Glomerular endothelial cell (primary cell): ENCODE results near the gene NANP. TPM values are rescaled to one million over a fixed set of nuclear protein-coding genes. Genes with fewer than 3 reads are reported as not detected.
A peak's percentile ranks its signal among the peaks of the same experiment; 100 is the strongest.
"Not testable (repeated sequence)": the region's sequence is repeated elsewhere in the genome, so short reads cannot be mapped to it uniquely, and the experiment has no call there.

Experiments used
- DNase-seq: peaks from one replicate; pipeline ENCODE4 v3.0.0-alpha.2; 2011; ENCODE audit warnings: low read depth, low spot score; ENCODE audit errors: extremely low read depth
- total RNA-seq: library from RNA; depleted of rRNA; stranded (reverse); fragments of >200 nt; gene quantifications from 2 replicates; pipeline ENCODE4 v1.2.3, GENCODE V29; 2015

Gene NANP, protein sequence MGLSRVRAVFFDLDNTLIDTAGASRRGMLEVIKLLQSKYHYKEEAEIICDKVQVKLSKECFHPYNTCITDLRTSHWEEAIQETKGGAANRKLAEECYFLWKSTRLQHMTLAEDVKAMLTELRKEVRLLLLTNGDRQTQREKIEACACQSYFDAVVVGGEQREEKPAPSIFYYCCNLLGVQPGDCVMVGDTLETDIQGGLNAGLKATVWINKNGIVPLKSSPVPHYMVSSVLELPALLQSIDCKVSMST
- total RNA-seq, result 7.6 and 8.8 TPM in 2 replicates

DNA sequence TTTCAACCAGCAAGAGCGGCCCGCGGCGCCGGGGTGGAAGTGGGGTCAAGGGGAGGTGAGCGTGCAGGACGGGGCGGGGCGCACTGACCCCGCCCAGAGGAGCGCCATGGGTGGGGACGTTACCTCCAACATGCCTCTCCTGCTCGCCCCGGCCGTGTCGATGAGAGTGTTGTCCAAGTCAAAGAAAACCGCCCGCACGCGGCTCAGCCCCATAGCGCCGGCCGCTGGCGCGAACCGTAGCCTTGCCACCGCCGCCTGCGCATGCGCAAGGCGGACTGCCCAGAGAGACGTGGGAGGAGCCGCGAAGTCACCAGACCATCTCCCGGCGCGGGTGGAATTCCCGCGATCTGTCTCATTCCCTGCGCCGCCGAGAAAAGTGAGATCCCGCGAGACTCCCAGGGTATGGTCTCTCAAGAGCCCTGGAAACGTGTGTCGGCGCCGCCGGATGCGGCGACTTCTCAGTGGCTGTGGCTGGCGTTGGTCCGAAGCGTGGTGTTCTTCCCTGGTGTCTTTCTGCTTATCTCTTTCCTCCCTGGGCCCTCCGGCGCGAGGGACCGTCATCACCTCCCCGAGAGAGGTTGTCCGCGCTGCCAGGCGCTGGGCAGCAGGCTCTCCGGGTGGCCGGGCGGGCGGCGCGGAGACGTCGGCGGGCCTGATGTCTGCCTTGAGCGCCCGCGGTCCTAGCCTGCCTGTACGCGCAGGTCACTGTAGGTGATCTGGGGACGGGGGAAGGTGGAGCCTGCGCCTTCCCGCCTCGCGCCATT lies at the start of gene NANP:
Gene NANP (minus strand): TSS at position 279 of the 764 bp plus-strand sequence. CDS start 66 bp downstream, at position 213.
- peak; percentile 90 for DNase-seq

DNA sequence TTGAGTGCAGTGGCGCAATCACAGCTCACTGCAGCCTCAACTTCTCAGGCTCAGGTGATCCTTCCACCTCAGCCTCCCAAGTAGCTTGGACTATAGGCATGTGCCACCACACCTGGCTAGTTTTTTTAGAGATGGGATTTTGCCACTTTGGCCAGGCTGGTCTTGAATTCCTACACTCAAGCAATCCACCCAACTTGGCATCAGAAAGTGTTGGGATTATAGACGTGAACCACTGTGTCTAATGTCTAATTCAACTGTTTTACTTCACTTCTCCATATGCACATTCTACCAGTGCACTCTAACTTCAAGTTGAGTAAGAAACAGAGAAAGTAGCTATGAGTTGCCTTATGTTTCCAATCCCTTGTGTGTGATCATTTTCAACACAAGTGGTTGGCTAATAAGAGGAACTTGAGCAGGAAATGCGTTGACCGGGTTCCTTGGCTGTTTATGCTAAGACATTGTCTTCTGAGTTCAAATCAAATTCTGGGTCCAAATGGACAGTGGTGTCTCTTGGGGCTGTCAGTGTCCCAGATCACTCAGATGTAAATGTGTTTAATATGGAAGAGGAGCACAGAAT lies 48.9 kb upstream of the NANP start:
- no peak for DNase-seq

DNA sequence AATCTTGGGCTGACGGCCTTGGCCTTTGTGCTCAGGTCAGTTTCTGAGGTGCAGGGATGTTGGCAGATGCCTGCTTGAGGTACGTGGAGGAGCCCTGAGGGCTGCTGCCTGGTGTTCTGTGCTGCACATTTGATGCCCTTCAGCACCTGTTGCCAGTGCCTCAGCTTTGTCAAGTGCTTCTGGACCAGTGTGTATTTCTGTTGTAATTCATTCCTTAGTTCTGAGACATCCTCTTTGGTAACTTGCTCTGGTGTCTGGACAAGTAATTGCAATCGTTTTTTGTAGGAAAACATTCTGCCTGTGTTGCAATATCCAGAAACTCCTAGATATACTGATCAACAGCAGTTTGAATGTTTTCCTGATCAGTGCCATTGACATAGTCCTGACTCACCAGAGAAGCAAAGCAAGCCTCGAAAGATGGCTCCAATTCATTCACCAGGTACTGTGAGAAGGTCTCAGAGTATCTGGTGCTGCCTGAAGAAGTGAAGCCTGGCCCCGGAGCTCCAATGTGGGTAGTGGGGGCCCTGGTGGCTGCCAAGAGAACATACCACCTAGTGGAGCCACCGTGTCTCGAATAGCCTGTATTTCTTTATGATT lies 46.1 kb upstream of the NANP start:
- no peak for DNase-seq

DNA sequence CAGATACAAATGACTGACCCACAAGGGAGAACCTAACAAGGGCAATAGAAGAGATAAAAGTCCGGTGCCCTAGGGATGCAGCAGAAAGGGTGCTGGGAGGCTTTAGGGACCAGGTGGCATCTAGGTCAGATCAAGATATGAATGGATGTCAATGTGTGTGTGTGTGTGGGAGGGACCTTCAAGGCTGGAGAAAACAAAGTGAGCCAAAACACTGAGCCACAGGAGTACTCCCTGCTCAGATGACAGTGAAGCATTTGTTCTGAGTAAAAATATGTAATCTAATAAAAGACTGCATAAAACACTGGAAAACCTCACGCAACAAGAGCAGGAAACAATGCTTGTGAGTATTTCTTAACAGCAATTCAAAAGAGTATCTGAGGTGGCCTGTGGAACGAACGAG lies 44.6 kb upstream of the NANP start:
- DNase-seq, result no peak

DNA sequence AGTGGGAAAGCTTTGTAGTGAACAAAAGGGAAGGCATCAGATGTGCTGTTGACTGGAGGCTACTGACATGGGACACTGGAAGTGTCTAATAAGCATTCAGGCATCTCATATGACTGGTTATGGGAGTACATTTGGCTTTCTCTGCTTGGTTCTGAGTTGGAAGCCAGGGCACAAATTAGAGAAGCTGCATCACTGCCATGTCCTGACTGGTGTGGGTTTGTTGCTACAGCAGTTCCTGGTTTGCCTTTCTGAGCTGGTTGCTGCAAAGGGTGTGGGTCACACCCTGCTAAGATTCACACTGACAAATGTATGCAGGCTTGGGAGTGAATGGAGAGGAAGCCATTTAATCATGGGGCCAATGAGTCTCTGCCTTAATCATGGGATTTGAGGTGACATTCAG lies 36.2 kb upstream of the NANP start:
- DNase-seq, result no peak

DNA sequence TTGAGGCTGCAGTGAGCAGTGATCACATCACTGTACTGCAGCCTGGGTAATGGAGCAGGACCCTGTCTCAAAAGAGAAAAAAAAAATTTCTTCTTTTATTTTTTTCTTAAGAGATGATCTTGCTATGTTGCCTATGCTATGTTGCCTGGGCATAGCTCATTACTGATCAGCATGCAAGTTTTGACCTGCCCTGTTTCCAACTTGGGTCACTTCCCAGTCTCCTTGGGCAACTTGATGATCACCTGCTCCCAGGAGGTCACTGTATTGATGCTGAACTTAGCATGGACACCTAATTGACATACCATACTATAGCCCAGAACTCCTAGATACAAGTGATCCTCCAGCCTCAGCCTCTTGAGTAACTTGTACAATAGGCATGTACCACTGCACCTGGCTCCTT lies 30.7 kb upstream of the NANP start:
- no peak for DNase-seq

DNA sequence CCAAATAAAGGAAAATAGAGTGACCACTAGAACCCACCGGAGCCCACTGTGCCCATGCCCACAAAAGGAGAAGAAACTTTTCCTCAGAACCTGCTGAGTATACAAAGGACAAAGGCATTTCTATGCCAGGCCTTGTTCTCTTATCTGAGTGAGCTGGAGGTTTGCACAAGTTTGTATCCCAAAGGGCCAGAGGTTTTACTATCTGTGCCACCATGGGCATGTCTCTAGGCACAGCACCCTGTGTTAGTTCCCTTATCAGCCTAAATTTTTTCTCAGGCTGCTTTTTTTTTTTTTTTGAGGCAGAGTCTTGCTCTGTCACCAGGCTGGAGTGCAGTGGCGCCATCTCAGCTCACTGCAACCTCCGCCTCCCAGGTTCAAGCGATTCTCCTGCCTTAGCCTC lies 29.1 kb upstream of the NANP start:
- not testable (repeated sequence) for DNase-seq

DNA sequence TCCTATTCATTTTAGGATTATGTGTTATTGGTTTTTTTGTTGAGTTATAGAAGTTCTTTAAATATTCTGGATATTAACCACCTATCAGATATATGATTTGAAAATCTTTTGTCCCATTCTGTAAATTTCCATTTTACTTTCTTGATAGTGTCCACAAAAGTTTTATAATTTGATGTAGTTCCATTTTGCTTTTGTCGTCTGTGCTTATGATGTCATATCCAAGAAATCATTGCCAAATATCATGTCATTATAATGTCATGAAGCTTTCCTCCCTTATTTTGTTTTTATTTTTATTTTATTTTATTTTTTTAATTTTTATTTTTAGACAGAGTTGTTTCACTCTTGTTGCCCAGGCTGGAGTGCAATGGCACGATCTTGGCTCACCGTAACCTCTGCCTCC lies 21.0 kb upstream of the NANP start:
- no peak for DNase-seq

DNA sequence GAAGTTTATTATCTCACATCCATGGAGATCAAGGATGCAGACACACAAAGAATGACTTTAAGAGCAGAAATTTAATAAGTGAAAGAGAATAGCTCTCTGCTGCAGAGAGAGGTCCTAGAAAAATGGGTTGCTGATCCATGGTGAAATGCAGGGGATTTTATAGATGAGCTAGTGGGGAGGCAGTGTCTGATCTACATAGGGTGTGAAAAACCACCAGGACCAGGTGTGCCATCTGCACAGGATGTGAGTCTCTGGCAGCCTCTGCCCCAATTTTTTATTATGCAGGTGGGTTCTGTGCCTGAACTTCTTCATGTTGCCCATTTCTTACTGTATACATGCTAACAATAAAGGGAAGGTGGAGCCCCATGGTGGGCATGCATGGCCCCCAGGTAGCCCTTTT lies 19.9 kb upstream of the NANP start:
- no peak for DNase-seq

DNA sequence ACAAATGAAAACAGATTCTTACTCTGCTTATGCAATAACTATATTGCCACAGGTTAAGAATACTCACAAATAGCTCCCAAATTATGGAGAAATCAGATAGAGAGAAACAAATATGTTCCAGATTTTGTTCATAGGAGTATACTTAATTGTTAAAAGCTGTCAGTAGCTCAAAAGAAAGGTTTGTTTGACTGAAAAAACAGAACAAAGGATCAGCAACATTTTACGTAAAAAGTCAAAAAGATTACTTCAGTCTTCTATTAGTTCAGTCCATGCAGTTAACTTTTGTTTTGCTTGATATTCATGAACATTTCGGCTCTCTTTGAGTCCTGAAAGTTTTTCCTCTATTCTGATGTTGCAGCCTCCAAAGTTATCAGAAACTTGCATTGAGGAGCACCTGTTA lies 13.4 kb upstream of the NANP start:
- DNase-seq, result no peak

DNA sequence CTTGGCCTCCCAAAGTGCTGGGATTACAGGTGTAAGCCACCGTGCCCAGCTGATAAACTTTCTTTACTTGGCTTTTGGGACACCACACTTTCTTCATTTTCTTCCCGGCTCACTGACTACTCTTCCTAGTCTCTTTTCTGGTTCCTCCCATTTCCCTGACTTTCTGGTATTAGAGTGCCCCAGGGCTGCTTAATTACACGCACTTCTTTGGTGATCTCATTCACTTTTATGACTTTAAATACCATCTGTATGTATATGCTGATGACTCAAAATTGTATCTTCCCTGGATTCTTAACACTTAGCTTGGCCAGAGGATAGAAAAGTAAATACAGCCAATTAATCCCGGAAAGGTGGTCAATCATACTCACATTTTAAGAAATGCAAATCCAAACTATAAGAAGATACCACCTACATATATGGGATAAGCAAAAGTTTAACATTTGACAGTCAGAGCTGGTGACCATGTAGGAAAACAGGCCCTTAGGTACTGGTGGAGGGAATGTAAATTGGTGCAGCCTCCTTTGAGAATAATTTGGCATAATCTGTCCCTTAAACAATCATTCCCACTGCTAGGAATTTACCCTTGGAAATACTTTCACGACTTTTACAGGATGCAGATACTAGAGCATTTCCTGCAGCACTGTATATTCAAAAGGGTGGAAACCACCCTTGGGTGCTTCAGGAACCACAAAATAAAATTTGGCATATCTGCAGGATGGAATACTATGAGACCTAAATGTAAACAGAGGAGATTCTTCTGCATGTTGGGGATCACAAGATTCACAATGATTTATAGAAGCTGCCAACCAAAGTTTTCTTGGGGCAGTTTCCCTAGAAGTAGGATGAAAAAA lies 9.4 kb upstream of the NANP start:
- no peak for DNase-seq

DNA sequence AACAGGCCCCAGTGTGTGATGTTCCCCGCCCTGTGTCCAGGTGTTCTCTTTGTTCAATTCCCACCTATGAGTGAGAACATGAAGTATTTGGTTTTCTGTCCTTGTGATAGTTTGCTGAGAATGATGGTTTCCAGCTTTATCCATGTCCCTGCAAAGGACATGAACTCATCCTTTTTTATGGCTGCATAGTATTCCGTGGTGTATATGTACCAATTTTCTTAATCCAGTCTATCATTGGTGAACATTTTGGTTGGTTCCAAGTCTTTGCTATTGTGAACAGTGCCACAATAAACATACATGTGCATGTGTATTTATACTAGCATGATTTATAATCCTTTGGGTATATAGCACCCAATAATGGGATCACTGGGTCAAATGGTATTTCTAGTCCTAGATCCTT lies 6.8 kb upstream of the NANP start:
- DNase-seq, result not testable (repeated sequence)

DNA sequence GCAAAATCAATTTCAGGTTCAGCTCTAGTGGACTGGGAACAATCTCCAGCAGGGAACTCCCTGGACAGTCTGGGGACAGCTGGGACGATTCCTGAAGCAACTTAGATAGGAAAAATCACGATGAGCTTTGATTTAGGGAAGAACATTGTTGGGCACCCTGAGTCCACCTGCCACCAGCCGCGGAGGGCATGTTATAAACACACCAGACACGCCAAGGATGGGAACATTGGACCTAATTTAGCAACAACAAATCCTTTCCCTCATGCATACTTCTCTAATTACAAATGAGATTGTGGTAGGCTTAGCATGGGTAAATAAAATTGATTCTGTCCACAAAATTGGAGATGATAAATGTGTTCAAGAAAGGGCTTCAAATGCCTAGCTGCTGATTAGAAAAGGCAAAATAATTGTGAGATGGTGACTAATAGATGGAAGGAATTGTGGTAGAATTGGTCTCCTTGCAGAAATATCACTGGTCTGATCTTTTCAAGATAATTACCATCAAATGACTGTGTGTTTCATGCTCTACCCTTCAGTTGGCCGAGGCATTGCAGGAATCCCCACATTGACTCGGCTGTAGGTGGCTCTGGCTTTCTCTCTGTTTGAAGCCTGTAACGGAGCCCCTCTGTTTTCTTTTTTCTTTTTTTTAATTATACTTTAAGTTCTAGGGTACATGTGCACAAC lies 6.1 kb upstream of the NANP start:
- no peak for DNase-seq

DNA sequence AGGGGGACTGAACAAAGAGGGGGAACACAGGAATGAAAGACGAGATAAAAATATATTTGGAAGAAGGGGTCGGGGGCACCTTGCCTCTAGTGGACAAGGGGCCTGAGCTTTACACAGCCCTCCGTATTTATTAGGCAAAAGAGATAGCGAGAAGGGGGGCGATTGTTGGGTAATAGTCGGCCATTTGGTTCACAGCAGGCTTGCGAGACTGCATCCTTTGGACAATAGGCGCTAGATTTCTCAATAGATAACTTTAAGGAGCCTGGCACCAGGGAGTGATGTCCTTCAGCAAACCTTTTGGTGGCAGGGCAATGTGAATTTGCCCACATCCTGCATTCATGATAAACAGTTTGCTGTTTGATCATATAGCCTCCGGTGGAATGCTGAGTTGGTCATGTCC lies 3.0 kb upstream of the NANP start:
- no peak for DNase-seq

DNA sequence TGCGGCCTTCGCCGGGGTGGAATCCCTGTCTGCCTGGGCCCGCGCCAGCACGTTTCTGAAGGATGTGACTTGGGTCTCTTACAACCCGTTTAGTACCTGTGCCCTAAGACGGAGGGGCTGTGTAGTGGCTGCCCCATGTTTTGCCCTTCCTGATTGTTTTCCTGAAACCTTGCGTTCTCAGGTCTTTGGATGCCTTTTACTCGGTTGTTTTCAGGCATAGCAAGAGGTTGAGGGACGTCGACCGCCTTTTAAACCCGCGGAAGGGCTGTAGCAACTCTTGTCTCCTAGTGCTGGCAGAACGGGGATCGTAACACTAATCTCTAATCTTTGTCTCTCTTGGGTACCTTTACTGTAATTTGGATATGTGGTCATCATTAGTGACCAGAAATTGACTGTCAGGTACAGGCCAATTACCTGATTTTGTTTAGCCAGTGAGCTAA lies 706 bp upstream of the NANP start:
- no peak for DNase-seq

DNA sequence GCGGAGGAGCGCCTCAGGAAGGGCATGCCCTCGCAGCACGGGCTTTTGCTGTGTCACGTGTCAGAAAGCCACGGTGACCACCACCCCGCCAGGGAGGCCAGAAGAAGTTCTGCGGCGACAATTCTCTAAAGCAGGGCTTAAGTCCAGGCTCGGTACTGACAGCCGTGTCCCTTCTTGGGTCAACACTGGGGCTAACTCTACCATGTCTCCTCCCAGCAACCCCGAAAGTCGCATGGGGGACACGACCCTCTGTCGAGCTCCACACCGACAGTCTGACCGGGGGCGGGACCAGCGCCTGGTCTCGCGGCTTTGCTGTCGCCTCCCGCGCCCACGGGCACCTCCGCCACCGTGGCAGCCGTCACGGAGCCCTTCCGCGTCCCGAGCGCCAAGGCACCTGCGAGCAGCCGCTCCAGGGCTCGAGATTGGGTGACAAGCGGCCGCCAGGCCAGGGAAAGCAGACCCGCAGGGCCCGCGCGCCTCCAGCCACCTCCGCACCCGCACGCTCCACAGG lies 534 bp downstream of the NANP start:
- DNase-seq, result no peak

DNA sequence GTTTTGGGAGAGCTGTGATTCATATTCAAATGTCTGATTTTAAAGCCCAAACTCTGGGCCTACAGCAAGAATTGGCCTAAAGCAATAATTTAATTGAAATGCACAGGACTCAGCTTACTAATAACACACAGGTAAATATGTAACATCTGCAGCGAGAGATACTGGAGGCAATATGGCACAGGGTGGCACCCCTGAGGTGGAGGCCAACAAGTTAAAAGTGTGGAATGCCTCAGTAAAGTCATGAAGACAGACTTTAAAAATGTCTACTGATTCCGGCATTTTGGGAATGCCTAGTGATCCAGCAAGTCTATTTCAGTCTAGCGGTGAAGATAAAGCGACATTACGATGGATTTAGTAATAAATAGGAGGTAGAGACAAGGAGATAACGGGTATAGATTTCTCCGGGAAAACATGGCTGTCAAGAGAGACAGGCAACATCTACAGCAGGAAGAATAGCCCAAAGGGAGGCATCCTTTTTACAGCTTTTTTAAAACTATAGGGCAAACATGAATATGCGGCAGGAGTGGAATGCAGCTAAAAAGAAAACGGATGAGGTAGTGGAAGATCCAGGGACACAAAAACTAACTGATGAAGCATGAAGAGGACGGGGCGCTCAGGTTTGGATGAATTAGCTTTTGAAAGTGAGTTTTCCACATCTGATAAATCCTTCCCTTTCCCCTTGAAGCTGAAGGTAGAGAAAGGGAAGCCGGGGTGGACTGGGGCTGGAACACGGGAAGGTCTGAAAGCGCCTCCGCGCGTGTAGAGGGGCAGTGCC lies 1.2 kb downstream of the NANP start:
- DNase-seq, result no peak

DNA sequence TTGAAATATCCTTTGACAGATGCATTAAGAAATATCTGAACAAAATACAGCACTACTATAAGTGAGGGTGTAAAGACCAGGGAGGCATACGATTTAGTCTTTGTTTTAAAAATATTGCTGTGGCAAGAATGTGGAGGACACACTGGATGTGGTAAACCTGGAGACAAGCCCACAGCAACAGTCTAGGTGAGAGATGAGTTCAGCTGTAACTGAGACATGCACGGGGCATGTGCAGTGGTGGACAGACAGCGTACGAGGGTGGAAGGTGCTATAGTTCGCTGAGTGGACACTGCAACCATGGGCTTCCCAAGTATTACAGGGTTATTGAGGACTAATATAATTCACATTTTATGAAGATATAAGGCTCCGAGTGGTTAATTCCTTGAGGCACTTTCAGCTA lies 1.8 kb downstream of the NANP start:
- no peak for DNase-seq

DNA sequence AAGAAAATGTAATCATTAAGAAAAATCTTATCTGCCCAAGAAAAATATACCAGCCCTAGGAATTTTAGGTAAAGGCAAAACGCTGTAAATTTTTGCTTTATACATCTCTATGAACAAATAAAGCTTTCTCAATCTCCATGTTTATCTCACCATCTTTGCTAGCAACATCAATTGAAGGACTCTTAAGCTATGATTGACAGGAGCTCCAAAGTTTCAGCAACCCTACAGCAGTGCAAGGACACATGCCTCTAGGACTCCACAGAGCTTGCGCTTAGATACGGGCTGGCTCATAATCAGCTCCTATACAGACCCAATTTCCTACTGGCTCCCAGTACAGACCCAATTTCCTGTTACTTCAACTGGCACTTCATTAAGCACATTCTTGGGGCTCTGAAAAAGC lies 4.3 kb downstream of the NANP start:
- no peak for DNase-seq
